WERI-Rb-1 (cell line): ENCODE results near the gene RNF115.

ENCODE experiments used
- DNase-seq: peaks from one replicate; pipeline ENCODE4 v3.0.0-alpha.2; 2020
- H3K27ac ChIP-seq: fragments of 250-450 bp; sonication (Bioruptor Pico); 2 replicates; pipeline ENCODE4 v1.5.1; 2020; ENCODE audit warnings: mild to moderate bottlenecking, moderate library complexity
- H3K27me3 ChIP-seq: fragments of 250-450 bp; sonication (Bioruptor Pico); 2 replicates; pipeline ENCODE4 v1.5.1; 2021; ENCODE audit warnings: mild to moderate bottlenecking, low read depth, moderate library complexity; ENCODE audit not compliant: insufficient read depth, severe bottlenecking
- H3K36me3 ChIP-seq: fragments of 250-450 bp; sonication (Bioruptor Pico); 2 replicates; pipeline ENCODE4 v1.5.1; 2020; ENCODE audit warnings: mild to moderate bottlenecking, moderate library complexity
- H3K4me3 ChIP-seq: 2 replicates; pipeline ENCODE4 v1.5.1; 2011; ENCODE audit warnings: low read depth, mild to moderate bottlenecking, control low read depth, low read length
- H3K9me3 ChIP-seq: fragments of 250-450 bp; sonication (Bioruptor Pico); 2 replicates; pipeline ENCODE4 v1.5.1; 2021; ENCODE audit warnings: mild to moderate bottlenecking, moderate library complexity; ENCODE audit not compliant: severe bottlenecking
- CTCF ChIP-seq: IDR thresholded peaks from 2 replicates; pipeline ENCODE4 v1.5.1; 2011; ENCODE audit warnings: low read depth, mild to moderate bottlenecking, control low read depth, inconsistent platforms, low read length

The RNF115 gene

GRCh38 chr1:145689922-145690321, 134.0 kb downstream of the RNF115 start:
- no peak overlapping the region for H3K27ac ChIP-seq
- no peak for TF ChIP-seq CTCF
- H3K9me3 ChIP-seq: no peaks in the 10 kb centered on the region
- H3K4me3 ChIP-seq: no peak overlapping the region
- H3K27me3 ChIP-seq: no peaks in the 10 kb centered on the region
- no peak for DNase-seq
- no peaks in the 10 kb centered on the region for H3K36me3 ChIP-seq

- H3K36me3 ChIP-seq: no peaks in the 10 kb centered on the region
- TF ChIP-seq CTCF: no peak
Measured at GRCh38 chr1:145688924-145689323, 135.0 kb downstream of the RNF115 start.

More at GRCh38 chr1:145688924-145689323, 135.0 kb downstream of the RNF115 start:
- no peaks in the 10 kb centered on the region for H3K9me3 ChIP-seq
- DNase-seq: no peak
- no peaks in the 10 kb centered on the region for H3K27me3 ChIP-seq
- no peak overlapping the region for H3K27ac ChIP-seq
- no peak overlapping the region for H3K4me3 ChIP-seq
